ENCODE measurements around the gene KCNH1. TPM values are rescaled to one million over a fixed set of nuclear protein-coding genes. Genes with fewer than 3 reads are reported as not detected.

KCNH1 gene
- total and polyA plus RNA-seq, 2 of the 4 experiments (the other 2 are of a cell fraction), result 0.27 to 0.54 TPM

GRCh38 chr1:211092955-211093354 lies 41.0 kb downstream of the KCNH1 start:
- in situ Hi-C loops (cut with MboI; ENCODE audit: low sequenced_read_pairs), result no loop called here
- Histone ChIP-seq H2AFZ (replicated peaks; ENCODE audit: low read length, poor library complexity) (no peak overlapping the region), H3K4me1 (ENCODE audit: control insufficient read depth, insufficient read depth, low read length) (no peaks in the 10 kb centered on the region), H4K91ac (ENCODE audit: insufficient read depth, low read depth, low read length) (no peak overlapping the region), H2AK9ac (replicated peaks; ENCODE audit: low read depth, low read length, poor library complexity) (no peak overlapping the region), H3K27me3 (ENCODE audit: control insufficient read depth, insufficient read depth, low read length) (no peaks in the 10 kb centered on the region), H3K23ac (ENCODE audit: low read depth, low read length) (no peak overlapping the region), H3K56ac (ENCODE audit: extremely low read depth, insufficient read depth, low read length) (no peak overlapping the region), H3K27ac (ENCODE audit: insufficient read depth, low read length) (no peak overlapping the region), H3K79me1 (ENCODE audit: low read depth in 1 of 2, low read length in 2 of 2) (no peaks in the 10 kb centered on the region), H3K9me3 (ENCODE audit: control insufficient read depth, insufficient read depth, low read length) (no peaks in the 10 kb centered on the region), H3K4ac (ENCODE audit: low read depth, low read length) (no peak overlapping the region), H4K8ac (ENCODE audit: low read depth in 2 of 2, low read length in 2 of 2) (no peak overlapping the region), H3K9ac (ENCODE audit: low read depth, low read length) (no peak overlapping the region), H2BK20ac (ENCODE audit: low read depth, low read length) (no peak overlapping the region), H3K14ac (replicated peaks; ENCODE audit: low read depth, low read length) (no peak overlapping the region), H2BK15ac (ENCODE audit: low read depth, low read length) (no peak overlapping the region), H2BK5ac (ENCODE audit: low read depth, low read length, poor library complexity, severe bottlenecking) (no peak overlapping the region), H2BK120ac (ENCODE audit: low read depth, low read length) (no peak overlapping the region), H4K20me1 (ENCODE audit: insufficient read depth, low read length) (no peaks in the 10 kb centered on the region), H3K4me2 (ENCODE audit: low read depth, low read length) (no peak overlapping the region), H3K9me1 (ENCODE audit: insufficient read depth, low read length) (no peaks in the 10 kb centered on the region), H3K18ac (ENCODE audit: low read depth, low read length) (no peak overlapping the region), H2AK5ac (ENCODE audit: low read depth, low read length) (no peak overlapping the region), H3K36me3 (ENCODE audit: control insufficient read depth, insufficient read depth, low read length) (no peaks in the 10 kb centered on the region), H4K5ac (ENCODE audit: low read depth, low read length) (no peak overlapping the region), H3K4me3 (ENCODE audit: insufficient read depth, low read depth, low read length) (no peak overlapping the region)
- WGBS, 2 experiments (ENCODE audit: extremely low coverage in 2 of 2, insufficient read length in 1 of 2), result no CpG with 5 or more reads among the region's 5 CpGs
- ATAC-seq (ENCODE audit: low read depth) (no peak), DNase-seq (no peak)
- dilution Hi-C loops (cut with HindIII; ENCODE audit: low sequenced_read_pairs, unreplicated experiment), result no loop called here
- POLR2A ChIA-PET (ENCODE audit: unreplicated experiment), result no interaction called here
- no TSS peak for BruUV-seq (replicated peaks)
- CTCF ChIA-PET, result no interaction called here
- intact Hi-C loops (cut with micrococcal nuclease), result no loop called here
- TF ChIP-seq FOS (IDR thresholded peaks at IDR 0.05; ENCODE audit: low read depth, low read length) (no peak), POLR2A (IDR thresholded peaks at IDR 0.05; ENCODE audit: low read depth, low read length) (no peak), CHD1 (IDR thresholded peaks at IDR 0.05; ENCODE audit: low read depth, low read length) (no peak), RCOR1 (IDR thresholded peaks at IDR 0.05; ENCODE audit: insufficient replicate concordance, low read length) (no peak), NFE2L2 (IDR thresholded peaks at IDR 0.05; ENCODE audit: low read depth, low read length) (no peak), USF2 (IDR thresholded peaks at IDR 0.05; ENCODE audit: low read depth, low read length) (no peak), CEBPB (IDR thresholded peaks at IDR 0.05; ENCODE audit: low read depth, low read length) (no peak), MXI1 (IDR thresholded peaks at IDR 0.05; ENCODE audit: borderline replicate concordance, low read depth, low read length) (no peak), MAZ (IDR thresholded peaks at IDR 0.05; ENCODE audit: borderline replicate concordance, low read depth, low read length) (no peak), MAFK (IDR thresholded peaks at IDR 0.05; ENCODE audit: low read depth, low read length) (no peak), RAD21 (IDR thresholded peaks at IDR 0.05; ENCODE audit: low read length) (no peak), RFX5 (IDR thresholded peaks at IDR 0.05; ENCODE audit: low read depth, low read length) (no peak)
